HG03354 (cell line): ENCODE results near the gene INPP5J.
"Not testable (repeated sequence)": the region's sequence is repeated elsewhere in the genome, so short reads cannot be mapped to it uniquely, and the experiment has no call there.

Experiments used
- ATAC-seq: cut with Tn5 transposase; IDR thresholded peaks from one replicate; pipeline ENCODE4 v1.9.1; 2021; ENCODE audit warnings: mild to moderate bottlenecking; ENCODE audit not compliant: unreplicated experiment, poor library complexity, severe bottlenecking

INPP5J gene

GRCh38 chr22:31141551-31141950 is 18.8 kb downstream of the INPP5J start:
- ATAC-seq = no peak

- ATAC-seq = no peak
Observed at GRCh38 chr22:31142285-31142684, 19.5 kb downstream of the INPP5J start.

- no peak for ATAC-seq
Observed at GRCh38 chr22:31143038-31143437, 20.3 kb downstream of the INPP5J start.

GRCh38 chr22:31143537-31143936 is 20.8 kb downstream of the INPP5J start:
- no peak for ATAC-seq

GRCh38 chr22:31144223-31144622 is 21.5 kb downstream of the INPP5J start:
- ATAC-seq = no peak

- ATAC-seq = no peak
Observed at GRCh38 chr22:31148488-31148887, 25.7 kb downstream of the INPP5J start.

GRCh38 chr22:31148953-31149627 is 26.3 kb downstream of the INPP5J start:
- ATAC-seq = no peak

- no peak for ATAC-seq
Observed at GRCh38 chr22:31150615-31151014, 27.8 kb downstream of the INPP5J start.

- no peak for ATAC-seq
Observed at GRCh38 chr22:31151872-31152271, 29.1 kb downstream of the INPP5J start.

GRCh38 chr22:31153357-31153756 is 30.6 kb downstream of the INPP5J start:
- ATAC-seq = no peak

- no peak for ATAC-seq
Observed at GRCh38 chr22:31154975-31155374, 32.2 kb downstream of the INPP5J start.

GRCh38 chr22:31155422-31155821 is 32.7 kb downstream of the INPP5J start:
- no peak for ATAC-seq

GRCh38 chr22:31160328-31160978 is 37.7 kb downstream of the INPP5J start:
- ATAC-seq = peak; percentile 28

GRCh38 chr22:31161386-31161785 is 38.6 kb downstream of the INPP5J start:
- ATAC-seq = no peak

- no peak for ATAC-seq
Observed at GRCh38 chr22:31162015-31162765, 39.4 kb downstream of the INPP5J start.

GRCh38 chr22:31170971-31171370 is 48.2 kb downstream of the INPP5J start:
- ATAC-seq = no peak

GRCh38 chr22:31171734-31172133 is 49.0 kb downstream of the INPP5J start:
- not testable (repeated sequence) for ATAC-seq

GRCh38 chr22:31173386-31174145 is 50.8 kb downstream of the INPP5J start:
- ATAC-seq = no peak

GRCh38 chr22:31176923-31177322 is 54.2 kb downstream of the INPP5J start:
- ATAC-seq = no peak
